SK-N-SH (cell line): ENCODE data around the gene TBC1D3B. TPM values are rescaled to one million over a fixed set of nuclear protein-coding genes. Genes with fewer than 3 reads are reported as not detected.

Source experiments
- CTCF ChIA-PET: fragments of 300-600, 350-600 bp; formaldehyde crosslinking; extraction: SDS; loops from one replicate; lab custom pipeline; 2021; lab: Yijun Ruan, JAX
- POLR2A ChIA-PET: fragments of 350-600 bp; sonication (Branson Sonifier 250); formaldehyde crosslinking; extraction: SDS; loops from one replicate; lab custom pipeline; 2020; ENCODE audit warnings: antibody characterized with exemption, inconsistent platforms; lab: Yijun Ruan, JAX
- DNase-seq: peaks from one replicate; pipeline ENCODE4 v3.0.0; 2012
- H2AFZ ChIP-seq: fragments of 200-600 bp; sonication (generic); 2 replicates; pipeline ENCODE4 v1.8.1; 2016; ENCODE audit warnings: antibody characterized with exemption, mild to moderate bottlenecking, low read depth
- H3F3A ChIP-seq: fragments of 200-600 bp; sonication (generic); replicated peaks from 2 replicates; pipeline ENCODE3; 2016; ENCODE audit warnings: antibody characterized with exemption, mild to moderate bottlenecking; ENCODE audit not compliant: insufficient read depth
- H3K27ac ChIP-seq, 2 experiments: fragments of 200-500 bp in 1 of 2; fragments of 200-600 bp in 1 of 2; sonication (Bioruptor generic) in 1 of 2; sonication (generic), shearing (Covaris generic) in 1 of 2; 2 replicates each; pipeline versions ENCODE4 v1.5.1 to v1.6.1; 2014 to 2016; ENCODE audit warnings: low read depth in 2 of 2, inconsistent platforms in 1 of 2, low read length in 1 of 2, mild to moderate bottlenecking in 1 of 2, mixed read lengths in 1 of 2
- H3K27me3 ChIP-seq: fragments of 200-600 bp; sonication (generic), shearing (Covaris generic); 2 replicates; pipeline ENCODE4 v1.6.1; 2016; ENCODE audit warnings: mixed run types; ENCODE audit not compliant: insufficient read depth
- H3K36me3 ChIP-seq, 2 experiments: fragments of 200-500 bp in 1 of 2; fragments of 200-600 bp in 1 of 2; sonication (Bioruptor generic) in 1 of 2; sonication (generic) in 1 of 2; replicated peaks in 1 of 2; 2 replicates each; pipeline versions ENCODE3 to v1.5.1; 2014 to 2016; ENCODE audit warnings: low read length in 1 of 2, mild to moderate bottlenecking in 1 of 2; ENCODE audit not compliant: insufficient read depth in 2 of 2, control insufficient read depth in 1 of 2
- H3K4me1 ChIP-seq, 2 experiments: fragments of 200-500 bp in 1 of 2; fragments of 200-600 bp in 1 of 2; sonication (Bioruptor generic) in 1 of 2; sonication (generic), shearing (Covaris generic) in 1 of 2; 2 replicates each; pipeline versions ENCODE4 v1.5.1 to v1.6.1; 2014 to 2016; ENCODE audit warnings: low read depth in 1 of 2, low read length in 1 of 2, mixed run types in 1 of 2; ENCODE audit not compliant: insufficient read depth in 2 of 2, control insufficient read depth in 1 of 2
- H3K4me2 ChIP-seq: fragments of 200-600 bp; sonication (generic), shearing (Covaris generic); 2 replicates; pipeline ENCODE4 v1.6.1; 2017; ENCODE audit warnings: mixed run types
- H3K4me3 ChIP-seq, 2 experiments: fragments of 200-500 bp in 1 of 2; fragments of 200-600 bp in 1 of 2; sonication (Bioruptor generic) in 1 of 2; sonication (generic), shearing (Covaris generic) in 1 of 2; 2 replicates each; pipeline versions ENCODE4 v1.5.1 to v1.8.1; 2014 to 2016; ENCODE audit warnings: low read depth in 2 of 2, inconsistent platforms in 1 of 2, low read length in 1 of 2, mild to moderate bottlenecking in 1 of 2, mixed read lengths in 1 of 2, moderate library complexity in 1 of 2
- H3K79me2 ChIP-seq: fragments of 200-600 bp; sonication (generic); 2 replicates; pipeline ENCODE4 v1.8.1; 2017; ENCODE audit warnings: mild to moderate bottlenecking; ENCODE audit not compliant: insufficient read depth
- H3K9ac ChIP-seq: fragments of 200-600 bp; sonication (generic); 2 replicates; pipeline ENCODE4 v1.6.1; 2017; ENCODE audit warnings: mixed run types
- H3K9me2 ChIP-seq: fragments of 200-600 bp; sonication (generic); 2 replicates; pipeline ENCODE4 v1.6.1; 2017; ENCODE audit warnings: mixed run types
- H3K9me3 ChIP-seq: fragments of 200-600 bp; sonication (generic); 2 replicates; pipeline ENCODE4 v1.6.1; 2017; ENCODE audit warnings: mixed run types, mild to moderate bottlenecking, moderate library complexity
- H4K20me1 ChIP-seq: fragments of 200-600 bp; sonication (generic); 2 replicates; pipeline ENCODE4 v1.6.1; 2017; ENCODE audit warnings: mild to moderate bottlenecking, mixed run types; ENCODE audit not compliant: insufficient read depth
- CHD2 ChIP-seq: fragments of 150-350 bp; IDR thresholded peaks from 2 replicates; pipeline ENCODE4 v1.6.1; 2018; ENCODE audit warnings: low read length; ENCODE audit not compliant: partially characterized antibody
- CTCF ChIP-seq: fragments of 200-600 bp; sonication (generic); IDR thresholded peaks from 2 replicates; pipeline ENCODE4 v1.6.1; 2017; ENCODE audit warnings: antibody characterized with exemption, mild to moderate bottlenecking, moderate library complexity
- EZH2phosphoT487 ChIP-seq: fragments of 200-600 bp; sonication (generic); IDR thresholded peaks from 2 replicates; pipeline ENCODE4 v1.6.1; 2017; ENCODE audit warnings: low read depth, mixed run types, mild to moderate bottlenecking, antibody characterized with exemption, moderate library complexity, borderline replicate concordance
- GABPA ChIP-seq: IDR thresholded peaks from 2 replicates; pipeline ENCODE4 v1.4.0; 2012; ENCODE audit warnings: low read depth, mild to moderate bottlenecking
- IRF3 ChIP-seq: fragments of 150-350 bp; IDR thresholded peaks from 2 replicates; pipeline ENCODE4 v1.6.1; 2016; ENCODE audit warnings: mild to moderate bottlenecking, low read depth, low read length
- MEF2A ChIP-seq: IDR thresholded peaks from 2 replicates; pipeline ENCODE4 v1.4.0; 2012; ENCODE audit warnings: low read depth, borderline replicate concordance
- NRF1 ChIP-seq: IDR thresholded peaks from 2 replicates; pipeline ENCODE4 v1.6.1; 2012; ENCODE audit warnings: low read depth, mild to moderate bottlenecking, low read length
- PBX3 ChIP-seq: IDR thresholded peaks from 2 replicates; pipeline ENCODE4; 2012
- RAD21 ChIP-seq: IDR thresholded peaks from 2 replicates; pipeline ENCODE4 v1.6.1; 2012; ENCODE audit warnings: mild to moderate bottlenecking, low read length
- REST ChIP-seq: IDR thresholded peaks from 2 replicates; pipeline ENCODE4 v1.6.1; 2012; ENCODE audit warnings: mild to moderate bottlenecking, low read depth, low read length, moderate library complexity
- SIN3A ChIP-seq: IDR thresholded peaks from 2 replicates; pipeline ENCODE4 v1.6.1; 2012; ENCODE audit warnings: low read depth, mild to moderate bottlenecking, low read length, moderate library complexity, borderline replicate concordance
- SMC3 ChIP-seq: IDR thresholded peaks from 2 replicates; pipeline ENCODE4 v1.6.1; 2012; ENCODE audit warnings: low read depth, low read length, improper control_type of control experiment
- USF1 ChIP-seq: IDR thresholded peaks from 2 replicates; pipeline ENCODE4 v1.4.0; 2012; ENCODE audit warnings: low read depth, borderline replicate concordance
- ZBTB33 ChIP-seq: IDR thresholded peaks from 2 replicates; pipeline ENCODE4 v1.4.0; 2012; ENCODE audit warnings: low read depth, borderline replicate concordance
- WGBS: methylation state at CpG from one replicate; pipeline ENCODE4 v1.1.6; 2017; ENCODE audit warnings: low lambda C conversion rate; 5-methylcytosine and 5-hydroxymethylcytosine counted together
- polyA plus RNA-seq, 3 experiments: library from polyadenylated mRNA; depleted of rRNA; stranded (reverse); fragments of >200 nt; gene quantifications; 2 replicates each; pipeline ENCODE4 v1.2.3, GENCODE V29; 2012

Gene TBC1D3B
- polyA plus RNA-seq, 1 of the 3 experiments (the other 2 are of a cell fraction): 3.7 TPM

GRCh38 chr17:36149296-36149820, 27.1 kb downstream of the TBC1D3B start (continued):
- TF ChIP-seq REST: no peak
- TF ChIP-seq RAD21: no peak
- no peak for TF ChIP-seq USF1

- TF ChIP-seq ZBTB33 (no peak), PBX3 (no peak), USF1 (no peak), SMC3 (peak; percentile 85), SIN3A (no peak), NRF1 (no peak), IRF3 (no peak), RAD21 (peak; percentile 81), CTCF (peak; percentile 98), GABPA (no peak), MEF2A (no peak), EZH2phosphoT487 (no peak), CHD2 (no peak)
Measured at GRCh38 chr17:36148559-36149295, 27.7 kb downstream of the TBC1D3B start.

More at GRCh38 chr17:36148559-36149295, 27.7 kb downstream of the TBC1D3B start:
- Histone ChIP-seq H3K9ac (no peak overlapping the region), H3K27ac (no peak overlapping the region), H3K79me2 (no peaks in the 10 kb centered on the region), H3K4me1 (no peaks in the 10 kb centered on the region), H4K20me1 (no peaks in the 10 kb centered on the region), H3K9me3 (no peaks in the 10 kb centered on the region), H3F3A (no peaks in the 10 kb centered on the region), H3K36me3 (no peaks in the 10 kb centered on the region), H3K4me3 (peak overlapping the region in 1 of 2 experiments; percentile 23; a peak in 1 of 4 replicates), H2AFZ (no peak overlapping the region), H3K27me3 (peaks cover 14% of the 10 kb centered on the region; the same call in 1 of the 2 replicates), H3K4me2 (peak overlapping the region; percentile 41; the same call in 1 of the 2 replicates), H3K9me2 (no peaks in the 10 kb centered on the region)
- 27% methylated on average over 6 of the region's 6 CpGs for whole genome bisulfite sequencing
- CTCF ChIA-PET: interaction anchor here (0.6 to 5.2 kb wide), 27 partner anchors 13 to 337 kb away, joined by 3 to 59 read pairs (median 4); partner anchors contain the start of genes CCL16, CCL3 and CCL5
- DNase-seq: peak; percentile 77
- POLR2A ChIA-PET: no interaction called here
